SH-SY5Y (cell line): Measurements from ENCODE around the gene SPC25.

Experiments used
- GATA2 ChIP-seq: IDR thresholded peaks from 2 replicates; pipeline ENCODE4 v1.6.1; 2011; ENCODE audit warnings: mild to moderate bottlenecking, low read depth, low read length
- GATA3 ChIP-seq: IDR thresholded peaks from 2 replicates; pipeline ENCODE4 v1.6.1; 2011; ENCODE audit warnings: low read depth, mild to moderate bottlenecking, low read length, moderate library complexity

GRCh38 chr2:168884975-168885374 is 5.3 kb downstream of the SPC25 start:
- TF ChIP-seq GATA3 (no peak), GATA2 (no peak)
